GM19023 (cell line): ENCODE data around the gene SLC9A1.

ENCODE experiments used
- ATAC-seq: cut with Tn5 transposase; IDR thresholded peaks from one replicate; pipeline ENCODE4 v1.9.1; 2021; ENCODE audit warnings: mild to moderate bottlenecking, moderate library complexity; ENCODE audit not compliant: unreplicated experiment

Gene SLC9A1

DNA sequence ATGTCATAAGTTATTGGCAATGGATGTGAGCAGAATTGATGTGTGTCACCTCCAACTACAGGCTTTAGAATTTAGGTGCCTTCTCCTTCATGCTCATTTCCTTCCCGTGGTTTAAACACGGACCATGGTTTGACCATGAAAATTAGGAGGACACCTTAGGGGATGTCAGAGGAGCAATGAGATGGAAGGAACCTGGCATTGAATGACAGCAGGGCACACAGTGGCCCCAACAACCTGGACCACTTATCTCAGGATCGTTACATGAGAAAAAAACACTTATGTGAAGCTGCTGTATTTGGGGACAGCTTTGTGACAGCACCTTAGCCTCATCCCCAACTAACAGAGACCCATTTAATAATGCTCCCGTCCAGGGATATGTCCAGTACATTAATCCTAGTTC, 70.8 kb downstream of the SLC9A1 start:
- ATAC-seq: no peak

DNA sequence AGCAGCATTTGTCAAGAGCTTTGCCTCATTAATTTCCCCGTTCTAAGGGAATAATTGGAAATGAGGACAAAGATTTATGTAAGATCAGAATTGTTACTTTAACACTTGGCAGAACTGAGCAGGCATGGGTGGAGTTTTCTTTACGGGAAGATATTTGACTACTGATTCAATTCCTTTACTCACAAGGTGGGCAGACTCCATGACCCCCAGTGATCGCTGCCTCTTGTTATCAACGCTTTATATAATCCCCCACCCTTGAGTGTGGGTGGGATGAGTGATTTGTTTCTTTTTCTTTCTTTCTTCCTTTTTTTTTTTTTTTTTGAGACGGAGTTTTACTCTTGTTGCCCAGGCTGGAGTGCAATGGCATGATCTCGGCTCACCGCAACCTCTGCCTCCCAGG, 77.0 kb downstream of the SLC9A1 start:
- ATAC-seq: no peak

DNA sequence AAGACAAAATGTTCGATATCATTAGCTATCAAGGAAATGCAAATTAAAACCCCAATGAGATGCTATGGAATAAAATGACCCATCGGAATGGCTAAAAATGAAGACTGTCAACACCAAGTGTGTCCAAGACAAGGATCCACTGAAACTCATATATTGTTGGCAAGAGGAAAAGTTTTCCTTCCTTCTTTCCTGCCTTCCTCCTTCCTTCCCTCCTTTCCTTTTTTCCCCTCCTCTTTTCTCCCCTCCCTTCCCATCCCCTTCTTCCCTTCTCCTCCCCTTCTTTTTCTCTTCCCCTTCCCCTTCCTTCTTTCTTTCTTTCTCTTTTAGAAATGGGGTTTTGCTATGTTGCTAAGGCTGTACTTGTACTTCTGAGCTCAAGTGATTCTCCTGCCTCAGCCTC, 78.1 kb downstream of the SLC9A1 start:
- ATAC-seq: no peak

DNA sequence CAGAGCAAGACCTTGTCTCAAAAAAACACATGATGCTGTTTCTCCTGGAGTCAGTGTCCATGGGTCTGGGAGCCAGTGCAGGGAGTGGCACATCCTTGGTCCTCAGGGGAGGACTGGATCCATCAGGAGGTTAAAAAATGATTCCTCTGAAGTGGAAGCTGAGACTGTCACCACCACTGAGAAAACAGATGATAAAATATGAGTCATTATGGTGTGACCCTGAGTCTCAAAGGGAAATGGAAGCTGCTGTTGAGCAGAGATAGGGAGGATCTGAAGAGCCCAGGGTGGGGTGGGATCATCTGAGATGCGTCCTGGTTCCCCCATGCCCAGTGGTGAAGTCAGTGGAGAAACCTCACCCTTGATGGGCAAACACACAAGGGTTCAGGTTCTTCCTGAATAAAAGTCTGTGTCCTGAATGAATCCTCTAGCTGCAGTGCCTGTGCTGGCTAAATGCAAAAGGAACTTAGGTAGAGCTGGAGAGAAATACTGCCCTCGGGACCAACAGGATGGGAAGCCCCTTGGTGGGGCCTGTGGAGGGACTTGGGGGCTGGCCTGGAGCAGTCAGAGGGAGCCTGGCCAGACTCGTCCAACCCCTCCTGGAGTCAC, 80.6 kb downstream of the SLC9A1 start:
- no peak for ATAC-seq

DNA sequence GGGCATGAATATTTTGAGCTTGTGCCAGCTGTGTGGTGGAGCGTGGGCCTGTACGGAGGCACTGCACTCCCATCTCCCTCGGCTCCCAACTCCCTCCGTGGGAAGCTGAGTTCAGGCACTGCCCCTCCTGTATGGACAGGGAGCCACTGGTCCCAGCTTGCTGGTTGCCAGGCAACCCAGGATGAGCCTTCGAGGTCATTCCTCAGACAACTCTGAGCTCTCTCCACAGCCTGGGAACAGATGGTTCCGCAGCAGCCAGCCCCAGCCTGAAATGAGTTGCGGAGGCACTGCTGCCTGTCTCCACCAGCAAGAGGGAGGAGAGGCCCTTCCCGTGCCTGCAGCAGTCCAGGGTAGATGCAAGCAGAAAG, 83.9 kb downstream of the SLC9A1 start:
- ATAC-seq: no peak

DNA sequence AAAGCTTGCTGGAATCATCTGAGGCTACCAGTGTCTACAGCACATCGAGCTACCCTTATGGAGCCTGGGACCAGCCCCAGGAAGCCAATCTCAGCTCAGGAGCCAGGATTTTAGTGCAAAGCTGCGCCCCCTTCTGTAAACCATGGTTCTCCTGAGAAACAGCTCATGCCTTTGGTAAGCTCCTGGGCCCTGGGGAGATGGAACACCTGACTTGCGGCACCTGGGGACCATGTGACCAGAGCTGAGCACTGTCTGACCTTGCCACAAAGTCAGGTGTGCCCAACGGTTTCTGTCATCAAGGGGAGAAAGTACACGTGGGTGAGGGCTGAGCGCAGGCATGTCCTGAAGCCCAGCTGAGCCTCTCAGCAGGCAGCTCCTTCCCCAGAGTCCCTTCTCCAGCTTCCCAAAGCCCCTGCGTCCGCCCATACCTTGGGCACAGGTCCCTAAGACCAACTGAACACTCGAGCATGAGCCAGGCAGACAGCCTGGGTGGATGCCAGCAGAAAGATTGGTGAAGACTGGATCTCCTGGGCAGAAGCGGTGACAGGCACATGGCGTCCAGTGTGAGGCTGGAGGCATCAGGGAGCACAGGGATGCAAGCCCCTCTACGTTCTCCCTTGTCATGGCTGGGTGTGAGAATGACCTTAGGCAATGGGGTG, 84.4 kb downstream of the SLC9A1 start:
- ATAC-seq: no peak

DNA sequence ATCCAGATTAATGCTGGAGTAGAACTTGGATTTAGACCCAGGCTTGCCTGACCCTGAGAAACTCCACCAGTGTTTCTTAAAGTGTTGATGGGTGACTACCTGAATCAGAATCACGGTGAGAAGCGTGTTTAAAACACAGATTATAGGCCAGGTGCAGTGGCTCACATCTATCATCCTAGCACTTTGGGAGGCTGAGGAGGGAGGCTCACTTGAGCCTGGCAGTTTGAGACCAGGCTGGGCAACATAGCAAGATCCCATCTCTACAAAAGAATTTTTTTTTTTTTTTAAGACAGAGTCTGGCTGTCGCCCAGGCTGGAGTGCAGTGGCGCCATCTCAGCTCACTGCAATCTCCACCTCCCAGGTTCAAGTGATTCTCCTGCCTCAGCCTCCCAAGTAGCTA, 86.0 kb downstream of the SLC9A1 start:
- no peak for ATAC-seq

DNA sequence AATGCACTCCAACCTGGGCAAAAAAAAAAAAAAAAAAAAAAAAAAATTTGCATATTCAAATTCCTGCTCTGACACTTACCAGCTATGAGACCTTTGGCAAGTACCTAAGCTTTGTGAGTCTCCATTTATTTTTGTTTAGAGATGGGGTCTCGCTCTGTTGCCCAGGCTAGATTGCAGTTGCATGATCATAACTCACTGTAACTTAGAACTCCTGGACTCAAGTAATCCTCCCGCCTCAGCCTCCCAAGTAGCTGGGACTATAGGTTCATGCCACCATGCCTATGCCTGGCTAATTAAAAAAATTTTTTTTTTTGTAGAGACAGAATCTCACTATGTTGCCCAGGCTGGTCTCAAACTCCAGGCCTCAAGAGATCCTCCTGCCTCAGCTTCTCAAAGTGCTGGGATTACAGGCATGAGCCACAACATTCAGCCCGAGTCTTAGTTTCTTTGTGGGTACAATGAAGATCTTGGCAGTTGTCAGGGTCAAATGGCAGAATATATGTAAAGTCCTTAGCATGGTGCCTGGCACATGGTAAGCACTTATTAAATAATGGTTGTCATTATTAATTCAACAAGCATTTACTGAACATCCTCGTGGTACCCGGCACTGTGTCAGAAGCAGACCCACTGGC, 88.8 kb downstream of the SLC9A1 start:
- no peak for ATAC-seq

DNA sequence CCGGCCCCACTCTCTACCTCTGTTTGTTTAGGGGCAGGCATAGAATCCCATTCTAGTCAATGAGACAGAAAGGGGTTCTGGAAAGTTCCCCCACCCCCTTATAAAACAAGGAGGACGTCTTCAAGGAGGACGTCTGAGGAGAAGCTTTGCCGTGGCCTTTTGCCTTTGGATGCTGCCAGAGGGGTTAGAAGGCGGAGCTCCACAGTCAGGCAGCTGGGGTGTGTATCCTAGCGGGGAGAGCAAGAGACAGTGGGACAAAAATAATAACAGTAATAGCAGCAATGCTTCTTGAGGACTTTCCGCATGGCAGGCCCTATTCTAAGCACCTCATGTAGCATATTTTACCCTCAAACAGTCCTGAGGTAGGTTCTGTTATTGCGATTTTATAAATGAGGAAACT, 94.0 kb downstream of the SLC9A1 start:
- no peak for ATAC-seq

DNA sequence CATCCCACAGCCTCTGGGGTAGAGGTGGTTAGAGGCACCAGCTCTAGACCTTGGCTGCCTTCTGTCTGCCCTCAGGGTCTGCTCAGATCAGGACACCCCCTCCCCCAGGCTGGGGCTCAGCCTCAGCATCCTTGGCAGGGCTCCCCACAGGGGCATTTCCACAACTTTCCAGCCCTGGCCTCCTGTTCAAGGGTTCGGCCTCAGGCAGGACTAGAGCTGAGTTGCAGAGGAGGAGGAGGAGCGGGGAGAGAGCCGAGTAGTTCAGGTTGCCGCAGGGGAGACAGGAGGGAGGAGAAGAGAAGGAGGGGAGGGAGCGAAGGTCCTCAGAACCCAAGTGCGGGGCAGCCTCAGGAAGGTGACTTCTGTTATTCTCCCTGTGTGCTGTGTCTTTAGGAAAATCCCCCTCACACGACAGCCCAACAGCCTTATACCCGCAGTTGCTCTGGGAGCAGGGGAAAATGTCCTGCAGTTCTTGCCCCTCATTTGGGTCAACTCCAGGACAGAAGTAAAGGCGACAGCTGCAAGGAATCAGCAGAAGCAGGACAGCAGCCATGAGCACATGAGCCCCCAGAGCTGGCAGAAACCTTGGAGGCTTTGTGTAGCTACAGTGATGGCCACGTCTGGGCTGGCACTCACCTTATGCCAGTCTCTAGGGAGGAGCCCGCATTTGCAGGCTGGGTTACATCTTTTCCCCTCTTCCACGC, 95.8 kb downstream of the SLC9A1 start:
- no peak for ATAC-seq

DNA sequence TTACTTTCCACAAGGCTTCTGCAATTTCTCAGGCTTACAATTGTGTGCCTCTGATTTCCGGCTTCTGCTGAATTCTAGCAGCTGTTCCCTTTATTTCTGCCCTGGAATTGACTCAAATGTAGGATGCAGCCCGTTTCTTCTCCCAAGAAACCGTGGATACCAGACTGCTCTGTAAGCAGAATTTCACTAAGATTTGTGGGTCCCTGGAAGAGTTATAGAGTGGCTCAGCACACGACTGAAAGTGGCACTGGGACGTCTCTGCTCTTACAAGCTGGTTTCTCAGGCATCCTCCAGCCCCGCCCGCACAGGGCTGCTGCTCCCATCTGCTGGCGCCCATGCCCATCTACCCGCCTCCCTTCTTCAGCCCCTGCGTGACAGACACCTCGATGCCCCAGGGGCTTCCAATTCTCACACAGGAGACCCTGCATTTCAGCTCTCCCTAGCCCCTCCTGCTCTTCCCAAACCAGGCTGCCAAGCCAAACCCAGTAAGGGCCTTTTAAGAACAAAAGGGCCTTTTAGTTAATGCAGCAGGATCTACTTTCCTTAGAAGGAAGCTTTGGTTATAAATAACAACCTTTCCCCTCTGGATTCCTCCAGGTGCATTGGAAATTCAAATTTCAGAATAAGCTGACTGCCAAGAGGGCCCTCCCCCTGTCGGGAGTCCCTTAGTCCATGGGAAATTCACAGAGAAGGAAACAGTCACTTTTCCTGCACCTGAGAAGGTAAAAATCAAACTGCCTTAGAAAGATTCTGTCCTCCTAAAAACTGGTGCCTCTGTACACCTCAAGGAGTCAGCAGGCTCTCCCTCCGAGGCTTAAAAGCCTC, 96.9 kb downstream of the SLC9A1 start:
- ATAC-seq: no peak

DNA sequence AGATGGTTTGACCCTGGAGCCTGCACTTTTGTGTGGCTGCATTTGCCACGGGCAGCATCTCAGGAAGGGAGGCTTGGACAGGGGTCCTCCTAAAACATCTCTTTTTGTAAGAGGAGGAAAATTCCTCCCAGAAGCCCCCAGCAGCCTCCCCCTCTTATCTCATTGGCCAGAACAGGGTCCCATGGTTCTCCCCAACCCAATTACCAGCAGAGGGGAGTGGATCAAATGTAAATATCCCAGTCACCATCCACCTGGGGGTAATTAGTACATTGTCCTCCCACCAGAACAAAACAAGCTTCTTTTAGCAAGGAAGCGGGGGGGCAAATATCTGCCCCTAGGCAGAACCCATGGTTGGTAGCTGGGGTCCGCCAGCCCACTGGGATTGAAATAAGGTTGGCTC, 97.5 kb downstream of the SLC9A1 start:
- ATAC-seq: no peak

DNA sequence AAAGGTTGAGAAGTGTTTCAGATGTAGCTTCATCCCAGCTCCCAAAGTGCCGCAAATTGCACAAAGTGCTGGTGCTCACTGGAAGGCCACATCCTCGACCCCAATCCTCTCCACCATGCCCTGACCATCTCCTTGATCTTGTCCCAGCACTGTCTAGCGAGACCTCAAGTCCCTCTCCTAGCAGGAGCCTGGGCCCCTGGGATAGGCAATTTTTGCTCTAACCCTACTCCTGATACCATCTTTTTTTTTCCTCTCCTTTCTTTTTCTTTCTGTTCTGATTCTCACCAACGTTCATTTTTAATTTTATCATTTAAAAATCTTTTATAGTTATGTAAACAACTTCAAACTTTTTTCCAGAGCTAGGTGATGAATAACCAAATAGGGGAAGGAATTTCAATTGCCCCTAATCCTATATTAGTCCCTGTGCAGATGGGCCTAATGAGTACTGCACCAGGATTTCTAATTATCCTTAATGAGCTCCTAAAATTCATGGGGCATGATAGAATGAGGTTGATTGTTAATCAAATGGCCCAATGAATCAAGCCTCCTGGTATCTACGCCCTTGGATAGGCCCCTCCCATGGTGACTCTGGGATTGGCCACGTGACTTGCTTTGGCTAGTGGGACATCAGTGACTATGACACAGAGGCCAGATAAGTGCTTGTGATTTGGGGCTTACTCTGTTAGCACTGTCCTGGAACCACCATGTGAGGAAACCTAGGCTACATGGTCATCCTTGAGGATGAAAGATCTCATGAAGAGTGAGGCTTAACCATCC, 100.8 kb downstream of the SLC9A1 start:
- no peak for ATAC-seq

DNA sequence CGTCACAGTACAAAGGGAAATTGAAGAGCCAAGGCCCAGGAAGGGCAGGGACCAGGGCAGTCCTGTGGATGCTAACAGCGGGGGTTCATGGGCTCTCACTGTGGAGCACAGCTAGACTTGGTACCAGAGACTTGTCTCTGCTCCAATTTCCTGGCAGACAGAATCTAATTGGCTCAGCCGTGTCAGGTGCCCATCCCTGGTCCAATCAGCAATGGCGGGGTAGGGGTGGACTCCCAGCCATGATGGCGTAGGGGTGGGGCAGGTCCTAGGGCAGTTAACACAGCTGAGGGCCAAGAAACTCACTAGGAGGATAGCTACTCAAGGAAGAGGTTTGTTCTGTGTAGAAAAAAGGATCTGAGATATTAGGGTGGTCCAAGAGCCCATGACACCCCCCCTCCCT, 102.4 kb downstream of the SLC9A1 start:
- no peak for ATAC-seq

DNA sequence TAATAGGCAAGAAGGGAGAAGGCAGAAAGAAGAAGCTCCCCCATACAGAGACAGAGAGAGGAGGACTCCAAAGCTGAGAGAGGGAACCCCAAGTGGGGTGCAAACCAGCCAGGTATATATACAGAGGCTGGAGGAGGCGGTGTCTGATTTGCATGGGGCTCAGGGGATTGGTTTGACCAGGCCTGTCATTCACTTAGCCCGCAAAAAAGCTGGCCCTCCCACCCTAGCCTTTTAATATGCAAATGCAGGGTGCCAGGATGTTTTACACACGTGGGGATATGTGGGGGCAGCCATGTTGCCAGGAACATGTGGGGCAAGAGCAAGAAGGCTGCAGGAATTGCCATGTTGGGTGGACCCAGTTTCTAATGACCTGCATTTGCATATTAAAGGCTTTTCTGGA, 105.3 kb downstream of the SLC9A1 start:
- ATAC-seq: no peak

DNA sequence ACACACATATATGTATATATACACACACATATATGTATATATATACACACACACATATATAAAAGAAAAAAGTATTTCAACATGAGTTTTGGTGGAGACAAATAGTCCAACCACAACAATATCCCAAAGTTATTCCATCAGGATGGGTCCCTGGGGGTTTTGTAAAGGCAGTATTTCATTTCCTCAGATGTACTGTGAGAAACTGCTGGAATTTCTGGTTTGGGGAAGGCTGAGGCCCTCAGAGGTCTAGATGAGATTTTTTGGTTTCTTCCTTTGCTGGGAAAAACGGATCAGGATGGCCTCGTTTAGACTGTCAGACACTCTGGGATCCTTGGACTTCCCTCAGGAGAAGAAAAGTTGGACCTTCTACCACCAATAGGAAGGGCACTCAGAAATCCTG, 105.8 kb downstream of the SLC9A1 start:
- no peak for ATAC-seq
